Endothelial cell of umbilical vein (primary cell): Measurements from ENCODE around the gene KIAA0930. TPM values are rescaled to one million over a fixed set of nuclear protein-coding genes. Genes with fewer than 3 reads are reported as not detected.
A peak's percentile ranks its signal among the peaks of the same experiment; 100 is the strongest.
"Not testable (repeated sequence)": the region's sequence is repeated elsewhere in the genome, so short reads cannot be mapped to it uniquely, and the experiment has no call there.

Experiments used
- BruUV-seq: library from RNA; stranded (reverse); fragments of 400-500 nt; replicated peaks from 2 replicates; lab custom pipeline; 2021; lab: Mats Ljungman, UMichigan
- CTCF ChIA-PET: fragments of 300-600, 350-600 bp; sonication (Branson Sonifier 250); formaldehyde crosslinking; loops from one replicate; lab custom pipeline; 2021; ENCODE audit warnings: antibody characterized with exemption, inconsistent platforms; lab: Charles Lee
- POLR2A ChIA-PET: fragments of 300-600, 350-600 bp; sonication (Branson Sonifier 250); formaldehyde crosslinking; loops from one replicate; lab custom pipeline; 2021; ENCODE audit warnings: antibody characterized with exemption, inconsistent platforms; lab: Charles Lee
- DNase-seq: peaks from one replicate; pipeline ENCODE4 v3.0.0-alpha.2; 2011; ENCODE audit warnings: low read depth, low spot score
- FAIRE-seq: peaks from 2 replicates; lab custom pipeline; 2011; peaks lifted over from hg19 to GRCh38; lab: Jason Lieb, UNC
- H2AFZ ChIP-seq: 2 replicates; pipeline ENCODE4 v1.6.0; 2012; ENCODE audit warnings: low read depth, low read length, control low read depth, inconsistent platforms
- H3K27ac ChIP-seq: 2 replicates; pipeline ENCODE4 v1.5.1; 2011; ENCODE audit warnings: low read depth, mild to moderate bottlenecking, control low read depth, low read length, moderate library complexity; ENCODE audit not compliant: insufficient read depth
- H3K27me3 ChIP-seq, 2 experiments: 2 replicates each; pipeline versions ENCODE4 v1.6.0 to v1.6.1; 2011; ENCODE audit warnings: low read length in 2 of 2, mixed read lengths in 1 of 2; ENCODE audit not compliant: control insufficient read depth in 2 of 2, insufficient read depth in 2 of 2
- H3K36me3 ChIP-seq, 2 experiments: 2 replicates in 1 of 2; 3 replicates in 1 of 2; pipeline ENCODE4 v1.5.1; 2011; ENCODE audit warnings: low read length in 2 of 2, mild to moderate bottlenecking in 1 of 2, moderate library complexity in 1 of 2; ENCODE audit not compliant: control insufficient read depth in 2 of 2, insufficient read depth in 2 of 2; ENCODE audit errors: extremely low read depth in 1 of 2
- H3K4me1 ChIP-seq: 3 replicates; pipeline ENCODE4 v1.5.1; 2011; ENCODE audit warnings: mild to moderate bottlenecking, low read length; ENCODE audit not compliant: control insufficient read depth, insufficient read depth; ENCODE audit errors: extremely low read depth
- H3K4me2 ChIP-seq: 2 replicates; pipeline ENCODE4 v1.6.1; 2011; ENCODE audit warnings: low read length, control low read depth, mixed read lengths; ENCODE audit not compliant: insufficient read depth
- H3K4me3 ChIP-seq, 3 experiments: fragments of 200-600 bp in 1 of 3; sonication (generic), shearing (Covaris generic) in 1 of 3; replicated peaks in 1 of 3; 2 replicates each; pipeline ENCODE4 v1.5.1; 2011 to 2016; ENCODE audit warnings: control low read depth in 3 of 3, low read length in 3 of 3, mild to moderate bottlenecking in 2 of 3, inconsistent platforms in 1 of 3, low read depth in 1 of 3, moderate library complexity in 1 of 3; ENCODE audit not compliant: insufficient read depth in 1 of 3
- H3K79me2 ChIP-seq: 2 replicates; pipeline ENCODE4 v1.6.0; 2012; ENCODE audit warnings: low read length, inconsistent platforms; ENCODE audit not compliant: control insufficient read depth, insufficient read depth
- H3K9ac ChIP-seq: replicated peaks from 2 replicates; pipeline ENCODE3; 2011; ENCODE audit warnings: low read length, control low read depth; ENCODE audit not compliant: insufficient read depth; ENCODE audit errors: extremely low read depth
- H3K9me1 ChIP-seq: replicated peaks from 3 replicates; pipeline ENCODE4 v1.6.0; 2011; ENCODE audit warnings: mild to moderate bottlenecking, low read length; ENCODE audit not compliant: control insufficient read depth, insufficient read depth; ENCODE audit errors: extremely low read depth
- H3K9me3 ChIP-seq: replicated peaks from 2 replicates; pipeline ENCODE4 v1.5.1; 2012; ENCODE audit warnings: low read length, inconsistent platforms; ENCODE audit not compliant: control insufficient read depth, insufficient read depth
- H4K20me1 ChIP-seq: replicated peaks from 2 replicates; pipeline ENCODE3; 2011; ENCODE audit warnings: mild to moderate bottlenecking, low read length; ENCODE audit not compliant: control insufficient read depth, insufficient read depth; ENCODE audit errors: extremely low read depth
- dilution Hi-C: fragments of 300-500 bp; cut with MboI; formaldehyde crosslinking; loops from one replicate; pipeline ENCODE4 v1.15.0; 2019; ENCODE audit warnings: low sequenced_read_pairs; ENCODE audit not compliant: extremely low pct_ligation_motif_present
- intact Hi-C: fragments of 100-400 bp; cut with micrococcal nuclease; formaldehyde crosslinking; loops from one replicate; pipeline ENCODE4 v1.10.0; 2022
- polyA plus RNA-seq, 4 experiments: library from polyadenylated mRNA; depleted of rRNA in 3 of 4; stranded (reverse) in 3 of 4; unstranded in 1 of 4; fragments of >200 nt; gene quantifications; 2 replicates each; pipeline versions ENCODE4 v1.2.1 to v1.2.3, GENCODE V29; 2011 to 2012; ENCODE audit warnings: missing spikeins in 1 of 4
- total RNA-seq: library from RNA; stranded (reverse); gene quantifications from 2 replicates; pipeline ENCODE4 v1.2.3, GENCODE V29; 2021
- TF ChIP-seq, protein P1 (sequence below): IDR thresholded peaks from 2 replicates; pipeline ENCODE4 v1.6.1; 2011; ENCODE audit not compliant: insufficient read depth, insufficient read length

The KIAA0930 gene
- total and polyA plus RNA-seq, 2 donors (not counting 3 experiments of a cell fraction or from before 2014, with no cell fraction given) = 37.9 to 53.6 TPM

- CTCF ChIA-PET = no interaction called here
- POLR2A ChIA-PET = no interaction called here
- H3K4me2 ChIP-seq = no peak overlapping the region
- H3K9me1 ChIP-seq = no peaks in the 10 kb centered on the region
- dilution Hi-C loops = loop anchor here (10.0 kb wide), 1 partner anchor 97 kb away; no protein-coding TSS in a partner anchor
- peak; percentile 8 for FAIRE-seq
- BruUV-seq = no TSS peak
- H3K79me2 ChIP-seq = no peaks in the 10 kb centered on the region
- no peak overlapping the region for H2AFZ ChIP-seq
- H3K9me3 ChIP-seq = no peaks in the 10 kb centered on the region
- H4K20me1 ChIP-seq = no peaks in the 10 kb centered on the region
- intact Hi-C loops = no loop called here
- H3K27ac ChIP-seq = no peak overlapping the region
- no peak overlapping the region for H3K9ac ChIP-seq
- peaks cover 0 to 4% of the 10 kb centered on the region in 2 experiments for H3K27me3 ChIP-seq
- no peaks in the 10 kb centered on the region for H3K36me3 ChIP-seq
- H3K4me3 ChIP-seq = no peak overlapping the region
- DNase-seq = no peak
- H3K4me1 ChIP-seq = peaks cover 10% of the 10 kb centered on the region
- TF ChIP-seq, protein P1, sequence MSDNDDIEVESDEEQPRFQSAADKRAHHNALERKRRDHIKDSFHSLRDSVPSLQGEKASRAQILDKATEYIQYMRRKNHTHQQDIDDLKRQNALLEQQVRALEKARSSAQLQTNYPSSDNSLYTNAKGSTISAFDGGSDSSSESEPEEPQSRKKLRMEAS = no peak
Measured at GRCh38 chr22:45278125-45278524, 37.4 kb upstream of the KIAA0930 start.

DNA sequence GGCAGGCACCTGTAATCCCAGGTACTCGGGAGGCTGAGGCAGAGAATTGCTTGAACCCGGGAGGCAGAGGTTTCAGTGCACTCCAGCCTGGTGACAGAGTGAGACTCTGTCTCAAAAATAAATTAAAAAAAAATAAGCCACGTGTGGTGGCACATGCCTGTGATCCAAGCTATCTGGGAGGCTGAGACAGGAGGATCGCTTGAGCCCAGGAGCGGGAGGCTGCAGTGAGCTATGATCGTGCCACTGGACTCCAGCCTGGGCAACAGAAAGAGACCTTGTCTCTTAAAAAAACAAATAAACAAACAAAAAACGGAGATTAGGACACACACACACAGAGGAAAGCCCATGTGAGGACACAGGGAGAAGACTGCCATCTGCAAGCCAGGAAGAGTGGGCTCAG lies 37.0 kb upstream of the KIAA0930 start:
- H3K4me3 ChIP-seq, intact Hi-C loops, H3K9me3 ChIP-seq, H4K20me1 ChIP-seq, H3K36me3 ChIP-seq, FAIRE-seq, H3K4me1 ChIP-seq, H3K27ac ChIP-seq, H3K9ac ChIP-seq, H3K27me3 ChIP-seq, POLR2A ChIA-PET, H3K4me2 ChIP-seq, BruUV-seq, DNase-seq, CTCF ChIA-PET, H3K79me2 ChIP-seq, H3K9me1 ChIP-seq, H2AFZ ChIP-seq: not testable (repeated sequence)
- dilution Hi-C loops = loop anchor here (10.0 kb wide), 1 partner anchor 97 kb away; no protein-coding TSS in a partner anchor
